ENCODE measurements around the gene SLC25A1. TPM values are rescaled to one million over a fixed set of nuclear protein-coding genes. Genes with fewer than 3 reads are reported as not detected.

SLC25A1 gene
- total and polyA plus RNA-seq, 2 of the 8 experiments (the other 6 are each of a cell fraction or from before 2014, with no cell fraction given): 110 to 148 TPM

DNA sequence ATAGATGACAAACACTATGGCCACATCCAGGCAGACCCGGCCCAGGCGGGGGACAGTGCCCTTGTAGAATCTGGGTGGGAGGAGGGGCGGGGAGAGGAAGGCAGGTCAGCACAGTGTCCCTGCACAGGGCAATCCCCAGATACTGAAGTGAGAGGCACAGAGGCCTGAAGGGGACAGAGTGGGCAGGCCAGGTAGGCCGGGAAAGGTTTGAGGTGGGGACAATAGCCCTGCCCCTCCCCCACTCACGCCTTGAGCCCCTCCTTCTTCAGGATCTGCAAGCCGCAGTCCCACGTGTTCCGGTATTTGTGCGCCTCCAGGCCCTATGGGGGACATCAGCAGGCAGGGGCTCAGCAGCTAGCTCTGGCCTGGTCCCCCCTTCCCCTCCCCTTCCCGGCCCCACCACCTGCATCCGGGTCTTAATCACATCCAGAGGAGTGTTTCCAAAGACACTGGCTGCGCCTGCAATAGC lies 2.3 kb downstream of the SLC25A1 start:
- Histone ChIP-seq H3K14ac (ENCODE audit: insufficient read length) (no peak overlapping the region), H2AFZ (ENCODE audit: low read length) (no peak overlapping the region), H3K4me2 (ENCODE audit: insufficient read depth in 1 of 2, low read depth in 2 of 2, low read length in 2 of 2) (no peak overlapping the region; a peak in 2 of 4 replicates), H3K9me3 (ENCODE audit: insufficient read depth in 2 of 2, low read depth in 1 of 2, low read length in 1 of 2) (no peaks in the 10 kb centered on the region), H3K18ac (ENCODE audit: extremely low read depth, low read length) (no peak overlapping the region), H3K79me2 (ENCODE audit: control insufficient read depth in 1 of 2, insufficient read depth in 2 of 2, low read length in 2 of 2) (peaks cover 5 to 31% of the 10 kb centered on the region in 2 experiments; a peak in 3 of 4 replicates), H3K36me3 (ENCODE audit: control insufficient read depth in 2 of 4, insufficient read depth in 4 of 4, low read length in 3 of 4) (peaks cover 0 to 9% (median 0%) of the 10 kb centered on the region in 4 experiments; a peak in 2 of 8 replicates), H2BK15ac (ENCODE audit: low read length) (no peak overlapping the region), H3K23ac (ENCODE audit: insufficient read length) (no peak overlapping the region), H3K27me3 (replicated peaks in 1 of 4; ENCODE audit: control insufficient read depth in 3 of 4, extremely low read depth in 1 of 4, insufficient read depth in 3 of 4, low read length in 3 of 4) (no peaks in the 10 kb centered on the region), H4K20me1 (replicated peaks in 1 of 2; ENCODE audit: control insufficient read depth in 1 of 2, insufficient read depth in 2 of 2, low read length in 2 of 2) (peaks cover 4 to 29% of the 10 kb centered on the region in 2 experiments), H2BK12ac (ENCODE audit: low read depth, low read length) (0 out of 2 replicates have a peak overlapping the region, but pooled peaks have one; percentile 23), H3K9ac (replicated peaks in 1 of 4; ENCODE audit: extremely low read depth in 1 of 4, low read depth in 3 of 4, low read length in 3 of 4) (no peak overlapping the region; a peak in 2 of 7 replicates), H3K4me1 (replicated peaks in 1 of 4; ENCODE audit: control insufficient read depth in 3 of 4, insufficient read depth in 4 of 4, low read length in 3 of 4) (peaks cover 0 to 45% (median 28%) of the 10 kb centered on the region in 4 experiments; a peak in 6 of 7 replicates), H3K56ac (replicated peaks; ENCODE audit: insufficient read length, low read depth, low read length) (no peak overlapping the region), H2BK5ac (ENCODE audit: low read depth, low read length) (no peak overlapping the region; the same call in 1 of the 2 replicates), H2BK20ac (ENCODE audit: low read length) (no peak overlapping the region), H3K27ac (ENCODE audit: low read depth, low read length) (peak overlapping the region; percentile 46; the same call in 1 of the 2 replicates), H2AK5ac (ENCODE audit: low read depth, low read length) (no peak overlapping the region), H2BK120ac (replicated peaks; ENCODE audit: low read depth, low read length) (no peak overlapping the region), H3K4ac (replicated peaks; ENCODE audit: insufficient read length, low read depth, low read length) (no peak overlapping the region), H4K5ac (ENCODE audit: insufficient read length, low read depth, low read length) (no peak overlapping the region), H3K79me1 (ENCODE audit: low read depth, low read length) (peaks cover 18% of the 10 kb centered on the region), H3K23me2 (ENCODE audit: low read depth, low read length) (peaks cover 13% of the 10 kb centered on the region), H4K91ac (replicated peaks; ENCODE audit: insufficient read length, low read length) (no peak overlapping the region), H3K4me3 (ENCODE audit: extremely low read depth in 1 of 4, insufficient read depth in 2 of 4, low read depth in 3 of 4, low read length in 4 of 4) (no peak overlapping the region), H4K8ac (ENCODE audit: extremely low read depth, insufficient read depth, low read length) (peak overlapping the region; percentile 46; the same call in 1 of the 2 replicates)
- TF ChIP-seq CEBPB (IDR thresholded peaks at IDR 0.05; ENCODE audit: low read depth, low read length): no peak
- TF ChIP-seq, protein P1, sequence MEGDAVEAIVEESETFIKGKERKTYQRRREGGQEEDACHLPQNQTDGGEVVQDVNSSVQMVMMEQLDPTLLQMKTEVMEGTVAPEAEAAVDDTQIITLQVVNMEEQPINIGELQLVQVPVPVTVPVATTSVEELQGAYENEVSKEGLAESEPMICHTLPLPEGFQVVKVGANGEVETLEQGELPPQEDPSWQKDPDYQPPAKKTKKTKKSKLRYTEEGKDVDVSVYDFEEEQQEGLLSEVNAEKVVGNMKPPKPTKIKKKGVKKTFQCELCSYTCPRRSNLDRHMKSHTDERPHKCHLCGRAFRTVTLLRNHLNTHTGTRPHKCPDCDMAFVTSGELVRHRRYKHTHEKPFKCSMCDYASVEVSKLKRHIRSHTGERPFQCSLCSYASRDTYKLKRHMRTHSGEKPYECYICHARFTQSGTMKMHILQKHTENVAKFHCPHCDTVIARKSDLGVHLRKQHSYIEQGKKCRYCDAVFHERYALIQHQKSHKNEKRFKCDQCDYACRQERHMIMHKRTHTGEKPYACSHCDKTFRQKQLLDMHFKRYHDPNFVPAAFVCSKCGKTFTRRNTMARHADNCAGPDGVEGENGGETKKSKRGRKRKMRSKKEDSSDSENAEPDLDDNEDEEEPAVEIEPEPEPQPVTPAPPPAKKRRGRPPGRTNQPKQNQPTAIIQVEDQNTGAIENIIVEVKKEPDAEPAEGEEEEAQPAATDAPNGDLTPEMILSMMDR (IDR thresholded peaks at IDR 0.05; ENCODE audit: control extremely low read depth in 1 of 3, insufficient read depth in 1 of 3, low read depth in 1 of 3, low read length in 3 of 3): no peak
- no peak for TF ChIP-seq SAP30 (IDR thresholded peaks at IDR 0.05; ENCODE audit: insufficient read depth, insufficient replicate concordance, low read length)
- no peak for TF ChIP-seq RXRA (IDR thresholded peaks at IDR 0.05; ENCODE audit: insufficient read depth, low read depth, low read length)
- no peak for TF ChIP-seq MAFK (IDR thresholded peaks at IDR 0.05; ENCODE audit: low read depth, low read length)
- TF ChIP-seq CHD1 (IDR thresholded peaks at IDR 0.05; ENCODE audit: low read depth, low read length): no peak
- TF ChIP-seq, protein P2, sequence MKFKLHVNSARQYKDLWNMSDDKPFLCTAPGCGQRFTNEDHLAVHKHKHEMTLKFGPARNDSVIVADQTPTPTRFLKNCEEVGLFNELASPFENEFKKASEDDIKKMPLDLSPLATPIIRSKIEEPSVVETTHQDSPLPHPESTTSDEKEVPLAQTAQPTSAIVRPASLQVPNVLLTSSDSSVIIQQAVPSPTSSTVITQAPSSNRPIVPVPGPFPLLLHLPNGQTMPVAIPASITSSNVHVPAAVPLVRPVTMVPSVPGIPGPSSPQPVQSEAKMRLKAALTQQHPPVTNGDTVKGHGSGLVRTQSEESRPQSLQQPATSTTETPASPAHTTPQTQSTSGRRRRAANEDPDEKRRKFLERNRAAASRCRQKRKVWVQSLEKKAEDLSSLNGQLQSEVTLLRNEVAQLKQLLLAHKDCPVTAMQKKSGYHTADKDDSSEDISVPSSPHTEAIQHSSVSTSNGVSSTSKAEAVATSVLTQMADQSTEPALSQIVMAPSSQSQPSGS (IDR thresholded peaks at IDR 0.05; ENCODE audit: low read length): no peak
- TF ChIP-seq, protein P3, sequence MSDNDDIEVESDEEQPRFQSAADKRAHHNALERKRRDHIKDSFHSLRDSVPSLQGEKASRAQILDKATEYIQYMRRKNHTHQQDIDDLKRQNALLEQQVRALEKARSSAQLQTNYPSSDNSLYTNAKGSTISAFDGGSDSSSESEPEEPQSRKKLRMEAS (IDR thresholded peaks at IDR 0.05): 0 out of 2 replicates have a peak, but pooled peaks have one; percentile 21
- ChIA-PET CTCF (ENCODE audit: partially characterized antibody) (interaction anchor here (3.7 kb wide), 1 partner anchor 31 kb away, joined by 28 read pairs; the partner anchor contains the start of gene ESS2), POLR2A (ENCODE audit: partially characterized antibody) (interaction anchor here (1.8 to 2.3 kb wide), 2 partner anchors 8 to 38 kb away, joined by 8 to 9 read pairs; no protein-coding TSS in a partner anchor)
- FAIRE-seq: no peak
- WGBS, 2 experiments (ENCODE audit: extremely low coverage in 1 of 2, insufficient coverage in 1 of 2, insufficient read length in 1 of 2, insufficient replicate concordance in 2 of 2, low coverage in 1 of 2, low lambda C conversion rate in 2 of 2, missing lambda C conversion rate in 1 of 2): 89% methylated on average over 8 of the region's 12 CpGs; no CpG with 5 or more reads in 1 of the 2 experiments
- peak in 1 of 2 experiments; percentile 66 for DNase-seq (ENCODE audit: low read depth in 1 of 2, low spot score in 2 of 2)

Measured in H1 (cell line).